NCI-H1105 (cell line): ENCODE results near the gene VWA8.
"Not testable (repeated sequence)": the region's sequence is repeated elsewhere in the genome, so short reads cannot be mapped to it uniquely, and the experiment has no call there.

Experiments
- DNase-seq: peaks from one replicate; lab custom pipeline; 2025; lab: John Stamatoyannopoulos, UW

The VWA8 gene

GRCh38 chr13:41848435-41849255, 112.3 kb downstream of the VWA8 start:
- DNase-seq = no peak

DNA sequence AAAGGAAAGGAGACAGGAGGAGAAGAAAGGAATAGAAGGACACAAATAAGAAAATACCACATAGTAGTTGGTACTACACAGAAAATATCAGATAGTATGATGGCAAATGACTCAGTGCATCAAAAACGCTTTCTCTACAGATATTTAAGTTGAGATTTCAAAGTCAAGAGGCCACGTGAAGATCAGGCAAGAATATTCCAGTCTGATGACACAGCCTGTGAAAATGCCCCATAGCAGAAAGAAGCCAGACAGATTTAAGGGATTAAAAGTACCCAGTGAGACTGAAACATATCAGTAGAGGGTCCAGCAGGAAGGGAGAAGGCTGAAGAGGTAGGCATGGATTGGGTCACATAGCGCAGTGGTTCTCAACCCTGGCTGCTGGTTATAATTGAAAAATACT, 113.7 kb downstream of the VWA8 start:
- no peak for DNase-seq

GRCh38 chr13:41842036-41842620, 118.8 kb downstream of the VWA8 start:
- no peak for DNase-seq

- no peak for DNase-seq
Measured at GRCh38 chr13:41837629-41838028, 123.3 kb downstream of the VWA8 start.

DNA sequence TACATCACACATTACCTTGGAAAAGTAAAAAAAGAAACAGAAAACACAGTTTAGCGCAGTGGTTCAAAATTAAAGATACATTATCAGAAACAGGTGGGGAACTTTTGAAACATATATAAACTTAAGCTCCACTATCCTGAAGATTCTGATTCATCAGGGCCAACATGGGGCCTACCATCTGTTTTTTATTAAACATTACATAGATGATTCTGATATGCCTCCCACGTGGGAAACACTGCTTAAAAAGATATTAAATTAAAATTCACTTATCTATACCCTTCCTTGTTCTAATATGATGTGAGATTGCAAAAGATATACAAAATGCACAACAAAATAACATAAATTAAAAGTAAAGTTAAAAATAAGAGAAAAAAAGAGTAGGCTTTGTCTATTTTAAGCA, 125.0 kb downstream of the VWA8 start:
- DNase-seq = no peak

- DNase-seq = not testable (repeated sequence)
Measured at GRCh38 chr13:41834697-41835096, 126.2 kb downstream of the VWA8 start.

DNA sequence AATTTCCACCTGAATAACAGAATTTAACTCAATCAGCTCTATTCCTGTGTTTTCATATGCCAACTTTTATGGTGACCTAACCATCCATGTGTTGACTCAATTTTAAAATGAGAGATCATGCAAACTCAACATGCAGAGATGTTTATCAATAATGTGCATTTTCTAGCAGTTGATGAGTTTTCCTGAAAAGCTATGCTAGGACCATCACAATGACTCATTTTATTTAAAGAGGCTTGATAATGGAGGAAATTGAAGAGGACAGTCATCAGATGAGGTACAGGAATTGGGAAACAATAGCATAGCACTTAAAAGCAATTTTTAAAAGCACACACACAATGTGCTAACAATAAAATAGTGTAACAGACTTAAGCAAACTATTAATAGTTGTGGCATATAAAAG, 127.1 kb downstream of the VWA8 start:
- DNase-seq = no peak

DNA sequence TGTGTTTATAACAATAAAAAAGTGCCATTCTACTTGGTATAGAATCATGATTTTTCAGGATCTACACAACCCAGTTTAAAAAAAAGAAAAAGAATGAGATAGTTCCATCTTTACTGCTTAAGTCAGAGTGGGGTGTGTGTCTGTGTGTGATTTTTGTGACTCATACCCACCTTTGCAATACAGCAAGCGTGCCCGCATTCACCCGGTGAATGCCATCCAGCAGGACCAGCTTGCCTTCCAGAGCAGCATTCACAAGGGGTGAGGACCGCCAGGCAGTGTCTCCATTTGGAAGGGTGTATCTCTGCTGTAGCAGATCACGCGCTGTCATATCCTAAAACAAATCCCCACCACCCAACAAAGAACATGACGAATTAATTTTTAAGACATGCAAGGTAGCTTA, 127.7 kb downstream of the VWA8 start:
- DNase-seq = no peak

DNA sequence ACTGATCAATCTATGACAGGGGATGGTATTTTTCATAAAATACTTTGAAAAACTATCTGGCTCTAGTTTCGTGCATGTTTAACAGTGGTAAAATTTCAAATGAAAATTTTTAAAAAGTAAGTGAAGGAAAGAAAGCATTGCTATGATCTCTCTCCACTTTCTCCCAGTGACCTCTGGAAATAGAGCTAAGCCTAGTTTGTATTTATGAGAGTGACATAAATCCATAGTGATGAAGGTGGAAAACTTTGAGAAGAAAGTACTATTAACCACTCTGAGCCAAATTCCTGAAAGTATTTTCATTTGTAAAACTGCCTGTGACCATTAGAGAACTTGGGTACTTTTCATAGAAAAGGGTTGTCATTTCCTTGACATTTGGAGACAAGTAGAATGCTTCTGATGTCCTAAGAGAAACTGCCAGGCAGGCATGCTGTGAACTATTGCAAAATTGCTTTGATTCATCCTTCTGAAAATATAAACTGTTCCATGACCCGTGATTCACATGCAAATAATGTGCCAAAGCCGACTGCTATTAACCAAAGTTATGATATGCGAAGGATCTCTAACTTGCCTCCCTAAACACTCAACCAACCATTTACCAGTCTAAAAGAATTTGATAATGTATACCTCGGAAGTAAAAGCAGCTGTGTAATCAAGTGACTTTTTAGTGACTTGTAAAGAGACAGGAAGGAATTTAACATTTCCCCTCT, 133.2 kb downstream of the VWA8 start:
- DNase-seq = no peak

- DNase-seq = no peak
Measured at GRCh38 chr13:41825691-41826090, 135.2 kb downstream of the VWA8 start.

DNA sequence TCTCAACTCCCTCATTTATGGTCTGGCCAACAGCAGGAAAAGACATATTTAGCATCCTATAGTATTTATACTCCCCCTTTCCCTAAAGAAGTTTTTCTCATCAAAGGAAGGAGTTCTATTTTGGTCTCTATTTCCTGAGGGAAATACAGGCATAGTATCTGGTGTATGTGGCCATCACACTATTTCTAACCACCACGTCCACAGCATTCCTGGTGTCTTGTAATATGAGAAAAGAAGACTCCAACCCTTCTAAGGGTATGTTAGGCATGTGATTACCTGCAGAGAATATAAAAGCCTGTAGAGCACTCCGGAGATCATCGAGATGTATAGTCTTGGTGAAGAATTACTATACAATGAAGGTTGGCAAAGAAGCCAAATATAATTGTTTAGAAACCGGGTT, 137.4 kb downstream of the VWA8 start:
- no peak for DNase-seq

GRCh38 chr13:41822560-41822959, 138.3 kb downstream of the VWA8 start:
- no peak for DNase-seq

GRCh38 chr13:41821238-41821594, 139.7 kb downstream of the VWA8 start:
- no peak for DNase-seq

GRCh38 chr13:41820581-41821237, 140.2 kb downstream of the VWA8 start:
- DNase-seq = no peak

GRCh38 chr13:41816057-41816456, 144.9 kb downstream of the VWA8 start:
- DNase-seq = no peak

DNA sequence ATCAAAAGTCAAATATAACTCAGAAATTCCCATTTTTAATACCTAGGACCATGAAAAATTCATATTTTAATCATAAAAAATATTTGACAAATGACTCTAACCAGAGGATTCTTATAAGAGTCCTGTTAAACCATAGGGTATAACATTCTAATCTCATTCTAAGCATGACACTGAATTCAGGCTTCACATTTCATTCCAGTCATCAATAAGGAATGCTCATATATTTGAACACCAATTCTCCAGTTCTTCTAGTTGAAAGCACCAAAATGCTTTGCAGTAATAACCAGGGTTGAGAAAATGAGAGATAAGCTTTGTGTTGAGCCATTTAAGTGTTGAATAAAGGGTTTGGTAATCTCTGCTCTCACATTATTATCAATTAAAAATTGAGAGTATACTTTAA, 147.5 kb downstream of the VWA8 start:
- no peak for DNase-seq

- DNase-seq = no peak
Measured at GRCh38 chr13:41812851-41813250, 148.1 kb downstream of the VWA8 start.

- DNase-seq = no peak
Measured at GRCh38 chr13:41812237-41812636, 148.7 kb downstream of the VWA8 start.

- DNase-seq = no peak
Measured at GRCh38 chr13:41811588-41812021, 149.3 kb downstream of the VWA8 start.

- DNase-seq = no peak
Measured at GRCh38 chr13:41809962-41810361, 150.9 kb downstream of the VWA8 start.

- DNase-seq = not testable (repeated sequence)
Measured at GRCh38 chr13:41803445-41803735, 157.5 kb downstream of the VWA8 start.

- DNase-seq = no peak
Measured at GRCh38 chr13:41802684-41803444, 158.0 kb downstream of the VWA8 start.
